HT1080 (cell line): ENCODE data around the gene HMCN1. TPM values are rescaled to one million over a fixed set of nuclear protein-coding genes. Genes with fewer than 3 reads are reported as not detected.

Source experiments
- DNase-seq: peaks from one replicate; pipeline ENCODE4 v3.0.0-alpha.2; 2015; ENCODE audit warnings: low read depth
- total RNA-seq: library from RNA; depleted of rRNA; stranded (reverse); fragments of >200 nt; shearing (Covaris generic); gene quantifications from 2 replicates; pipeline ENCODE4 v1.2.3, GENCODE V29; 2014

The HMCN1 gene
- total RNA-seq, 1 experiment from 2014 or later: 0.21 TPM

- DNase-seq: peak; percentile 17
Measured at GRCh38 chr1:186014370-186015037, 280.3 kb downstream of the HMCN1 start.

GRCh38 chr1:186016856-186017255, 282.7 kb downstream of the HMCN1 start:
- DNase-seq: no peak

- no peak for DNase-seq
Measured at GRCh38 chr1:186022184-186022583, 288.0 kb downstream of the HMCN1 start.

- DNase-seq: no peak
Measured at GRCh38 chr1:186026946-186027345, 292.8 kb downstream of the HMCN1 start.

- DNase-seq: no peak
Measured at GRCh38 chr1:186027621-186028020, 293.4 kb downstream of the HMCN1 start.

- no peak for DNase-seq
Measured at GRCh38 chr1:186030453-186030852, 296.3 kb downstream of the HMCN1 start.

- peak; percentile 35 for DNase-seq
Measured at GRCh38 chr1:186033847-186034271, 299.7 kb downstream of the HMCN1 start.

GRCh38 chr1:186042230-186042629, 308.0 kb downstream of the HMCN1 start:
- DNase-seq: peak; percentile 4

- DNase-seq: no peak
Measured at GRCh38 chr1:186043296-186043695, 309.1 kb downstream of the HMCN1 start.

- no peak for DNase-seq
Measured at GRCh38 chr1:186044079-186044685, 310.0 kb downstream of the HMCN1 start.

GRCh38 chr1:186046437-186047211, 312.4 kb downstream of the HMCN1 start:
- DNase-seq: no peak

GRCh38 chr1:186050360-186050759, 316.2 kb downstream of the HMCN1 start:
- DNase-seq: peak; percentile 15

- DNase-seq: no peak
Measured at GRCh38 chr1:186054003-186054402, 319.8 kb downstream of the HMCN1 start.

GRCh38 chr1:186054932-186055331, 320.7 kb downstream of the HMCN1 start:
- DNase-seq: no peak

- DNase-seq: no peak
Measured at GRCh38 chr1:186055846-186056245, 321.7 kb downstream of the HMCN1 start.

- no peak for DNase-seq
Measured at GRCh38 chr1:186057086-186057485, 322.9 kb downstream of the HMCN1 start.

- no peak for DNase-seq
Measured at GRCh38 chr1:186059311-186059710, 325.1 kb downstream of the HMCN1 start.

GRCh38 chr1:186059752-186060151, 325.6 kb downstream of the HMCN1 start:
- no peak for DNase-seq

GRCh38 chr1:186060226-186060625, 326.0 kb downstream of the HMCN1 start:
- DNase-seq: no peak

- DNase-seq: no peak
Measured at GRCh38 chr1:186063091-186063657, 329.0 kb downstream of the HMCN1 start.

GRCh38 chr1:186066411-186066810, 332.2 kb downstream of the HMCN1 start:
- no peak for DNase-seq

- no peak for DNase-seq
Measured at GRCh38 chr1:186073697-186074096, 339.5 kb downstream of the HMCN1 start.
